ENCODE measurements around the gene FUT4.

- no peak for TF ChIP-seq CTCF (IDR thresholded peaks at IDR 0.05)
- no peak for TF ChIP-seq EZH2 (IDR thresholded peaks at IDR 0.05; ENCODE audit: borderline replicate concordance, insufficient read depth, low read depth, low read length, poor library complexity, severe bottlenecking)
These were observed 9.8 kb upstream of the FUT4 start for GRCh38 chr11:94533696-94534630.
